ENCODE results near the gene STXBP6. TPM values are rescaled to one million over a fixed set of nuclear protein-coding genes. Genes with fewer than 3 reads are reported as not detected.

STXBP6 gene
- polyA plus RNA-seq, 1 donor from 2014 or later: 14.6 TPM

DNA sequence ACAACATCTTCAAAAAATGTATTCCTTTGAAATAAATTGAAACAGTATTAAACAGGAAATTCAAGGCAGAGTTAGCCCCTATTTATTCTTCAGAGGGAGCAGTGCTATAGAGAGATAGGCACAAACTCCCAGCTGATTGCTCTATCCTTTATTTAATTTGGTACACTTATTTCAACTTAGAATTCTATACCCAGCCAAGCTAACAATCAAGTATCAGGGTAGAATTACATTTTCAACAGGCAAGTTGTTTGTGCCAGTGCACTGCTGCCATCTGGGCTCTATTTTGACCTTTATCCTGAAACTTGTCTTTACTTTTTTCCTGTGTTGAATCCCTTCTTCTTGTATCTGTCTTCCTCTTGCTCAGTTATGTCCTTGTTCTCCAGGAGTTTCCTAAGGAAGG, 159.2 kb downstream of the STXBP6 start:
- no peak overlapping the region for H3K9ac ChIP-seq (ENCODE audit: low read length)
- no peaks in the 10 kb centered on the region for H4K20me1 ChIP-seq (ENCODE audit: insufficient read depth)
- H3K79me2 ChIP-seq (replicated peaks; ENCODE audit: insufficient read depth, low read length): no peaks in the 10 kb centered on the region
- H3K27ac ChIP-seq (ENCODE audit: low read length): no peak overlapping the region
- no peaks in the 10 kb centered on the region for H3K9me3 ChIP-seq (ENCODE audit: low read length)
- H3K9me2 ChIP-seq (ENCODE audit: insufficient read depth, low read length): no peaks in the 10 kb centered on the region
- TF ChIP-seq RAD21 (conservative IDR thresholded peaks at IDR 0.05): no peak
- no peak for TF ChIP-seq TAF1 (IDR thresholded peaks at IDR 0.05; ENCODE audit: low read depth)
- no peak for TF ChIP-seq MXI1 (conservative IDR thresholded peaks at IDR 0.05; ENCODE audit: poor library complexity, severe bottlenecking)
- TF ChIP-seq, protein P1, sequence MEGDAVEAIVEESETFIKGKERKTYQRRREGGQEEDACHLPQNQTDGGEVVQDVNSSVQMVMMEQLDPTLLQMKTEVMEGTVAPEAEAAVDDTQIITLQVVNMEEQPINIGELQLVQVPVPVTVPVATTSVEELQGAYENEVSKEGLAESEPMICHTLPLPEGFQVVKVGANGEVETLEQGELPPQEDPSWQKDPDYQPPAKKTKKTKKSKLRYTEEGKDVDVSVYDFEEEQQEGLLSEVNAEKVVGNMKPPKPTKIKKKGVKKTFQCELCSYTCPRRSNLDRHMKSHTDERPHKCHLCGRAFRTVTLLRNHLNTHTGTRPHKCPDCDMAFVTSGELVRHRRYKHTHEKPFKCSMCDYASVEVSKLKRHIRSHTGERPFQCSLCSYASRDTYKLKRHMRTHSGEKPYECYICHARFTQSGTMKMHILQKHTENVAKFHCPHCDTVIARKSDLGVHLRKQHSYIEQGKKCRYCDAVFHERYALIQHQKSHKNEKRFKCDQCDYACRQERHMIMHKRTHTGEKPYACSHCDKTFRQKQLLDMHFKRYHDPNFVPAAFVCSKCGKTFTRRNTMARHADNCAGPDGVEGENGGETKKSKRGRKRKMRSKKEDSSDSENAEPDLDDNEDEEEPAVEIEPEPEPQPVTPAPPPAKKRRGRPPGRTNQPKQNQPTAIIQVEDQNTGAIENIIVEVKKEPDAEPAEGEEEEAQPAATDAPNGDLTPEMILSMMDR (IDR thresholded peaks at IDR 0.05; ENCODE audit: poor library complexity, severe bottlenecking): no peak
- TF ChIP-seq SMC3 (conservative IDR thresholded peaks at IDR 0.05; ENCODE audit: poor library complexity): no peak
- no peak for TF ChIP-seq EZH2 (IDR thresholded peaks at IDR 0.05; ENCODE audit: borderline replicate concordance, insufficient read depth, low read length, poor library complexity, severe bottlenecking)
- TF ChIP-seq EP300 (conservative IDR thresholded peaks at IDR 0.05; ENCODE audit: poor library complexity, severe bottlenecking): no peak
- no peak for TF ChIP-seq REST (IDR thresholded peaks at IDR 0.05; ENCODE audit: borderline replicate concordance)
- no peak for TF ChIP-seq POLR2AphosphoS5 (IDR thresholded peaks at IDR 0.05)
- H3K4me2 ChIP-seq (ENCODE audit: low read length): no peak overlapping the region
- H3F3A ChIP-seq (ENCODE audit: insufficient read depth, low read length, poor library complexity, severe bottlenecking): no peaks in the 10 kb centered on the region
- no peaks in the 10 kb centered on the region for H3K36me3 ChIP-seq (ENCODE audit: insufficient read depth, low read length)
- no peak overlapping the region for H3K4me3 ChIP-seq (ENCODE audit: low read length)
- no peaks in the 10 kb centered on the region for H3K27me3 ChIP-seq (ENCODE audit: insufficient read depth, low read depth, low read length)
- H2AFZ ChIP-seq (ENCODE audit: low read depth, low read length): no peak overlapping the region

- Histone ChIP-seq H3K27ac (ENCODE audit: low read length) (no peak overlapping the region), H3K9ac (ENCODE audit: low read length) (no peak overlapping the region), H3K4me2 (ENCODE audit: low read length) (no peak overlapping the region), H4K20me1 (ENCODE audit: insufficient read depth) (no peaks in the 10 kb centered on the region), H3K4me3 (ENCODE audit: low read length) (no peak overlapping the region), H3F3A (ENCODE audit: insufficient read depth, low read length, poor library complexity, severe bottlenecking) (no peaks in the 10 kb centered on the region), H3K36me3 (ENCODE audit: insufficient read depth, low read length) (no peaks in the 10 kb centered on the region), H3K79me2 (replicated peaks; ENCODE audit: insufficient read depth, low read length) (no peaks in the 10 kb centered on the region), H3K9me2 (ENCODE audit: insufficient read depth, low read length) (no peaks in the 10 kb centered on the region), H3K27me3 (ENCODE audit: insufficient read depth, low read depth, low read length) (no peaks in the 10 kb centered on the region), H3K9me3 (ENCODE audit: low read length) (no peaks in the 10 kb centered on the region), H2AFZ (ENCODE audit: low read depth, low read length) (no peak overlapping the region)
- TF ChIP-seq POLR2AphosphoS5 (IDR thresholded peaks at IDR 0.05) (no peak), TAF1 (IDR thresholded peaks at IDR 0.05; ENCODE audit: low read depth) (no peak), MXI1 (conservative IDR thresholded peaks at IDR 0.05; ENCODE audit: poor library complexity, severe bottlenecking) (no peak), EP300 (conservative IDR thresholded peaks at IDR 0.05; ENCODE audit: poor library complexity, severe bottlenecking) (no peak), RAD21 (conservative IDR thresholded peaks at IDR 0.05) (no peak)
Observed at GRCh38 chr14:24889843-24890242, 160.1 kb downstream of the STXBP6 start.

Data from neural cell (in vitro differentiated cells).